ENCODE data around the gene TBX1. TPM values are rescaled to one million over a fixed set of nuclear protein-coding genes. Genes with fewer than 3 reads are reported as not detected.

TBX1 gene
- total RNA-seq, 1 donor from 2014 or later = not detected

- no peak overlapping the region for H3K27ac Mint-ChIP-seq
- ATAC-seq (ENCODE audit: low read depth) (no peak), DNase-seq (no peak)
- no peaks in the 10 kb centered on the region for H3K9me3 Mint-ChIP-seq
- peaks cover 20% of the 10 kb centered on the region for H3K27me3 Mint-ChIP-seq
- intact Hi-C loops (cut with micrococcal nuclease) = no loop called here
- ChIA-PET CTCF (no interaction called here), POLR2A (no interaction called here)
- no peaks in the 10 kb centered on the region for H3K36me3 Mint-ChIP-seq (ENCODE audit: low read depth)
- TF ChIP-seq CTCF (IDR thresholded peaks at IDR 0.05) = no peak
- no peak overlapping the region for H3K4me3 Mint-ChIP-seq
- no peaks in the 10 kb centered on the region for H3K4me1 Mint-ChIP-seq
Observed at GRCh38 chr22:19749876-19750275, 10.7 kb upstream of the TBX1 start.

- DNase-seq (no peak), ATAC-seq (ENCODE audit: low read depth) (no peak)
- Mint-ChIP-seq H3K4me1 (peaks cover 3% of the 10 kb centered on the region), H3K4me3 (no peak overlapping the region), H3K27ac (no peak overlapping the region), H3K36me3 (ENCODE audit: low read depth) (no peaks in the 10 kb centered on the region), H3K27me3 (peaks cover 24% of the 10 kb centered on the region), H3K9me3 (no peaks in the 10 kb centered on the region)
- ChIA-PET POLR2A (no interaction called here), CTCF (no interaction called here)
- intact Hi-C loops (cut with micrococcal nuclease) = no loop called here
- TF ChIP-seq CTCF (IDR thresholded peaks at IDR 0.05) = no peak
Observed at GRCh38 chr22:19750507-19751490, 9.8 kb upstream of the TBX1 start.

GRCh38 chr22:19751497-19752245, 8.9 kb upstream of the TBX1 start:
- DNase-seq = no peak
- TF ChIP-seq CTCF (IDR thresholded peaks at IDR 0.05) = no peak
- intact Hi-C loops (cut with micrococcal nuclease) = no loop called here
- no peak for ATAC-seq (ENCODE audit: low read depth)
- ChIA-PET CTCF (no interaction called here), POLR2A (no interaction called here)
- Mint-ChIP-seq H3K36me3 (ENCODE audit: low read depth) (no peaks in the 10 kb centered on the region), H3K27me3 (peaks cover 30% of the 10 kb centered on the region), H3K4me1 (peaks cover 11% of the 10 kb centered on the region), H3K4me3 (no peak overlapping the region), H3K9me3 (no peaks in the 10 kb centered on the region), H3K27ac (no peak overlapping the region)

GRCh38 chr22:19753090-19753842, 7.3 kb upstream of the TBX1 start:
- no peak overlapping the region for H3K27ac Mint-ChIP-seq
- ATAC-seq (ENCODE audit: low read depth) = no peak
- intact Hi-C loops (cut with micrococcal nuclease) = no loop called here
- no peak for DNase-seq
- ChIA-PET POLR2A (no interaction called here), CTCF (interaction anchor here (1.5 kb wide), 1 partner anchor 196 kb away, joined by 4 read pairs; no protein-coding TSS in a partner anchor)
- peaks cover 38% of the 10 kb centered on the region for H3K27me3 Mint-ChIP-seq
- H3K9me3 Mint-ChIP-seq = no peaks in the 10 kb centered on the region
- H3K36me3 Mint-ChIP-seq (ENCODE audit: low read depth) = no peaks in the 10 kb centered on the region
- TF ChIP-seq CTCF (IDR thresholded peaks at IDR 0.05) = no peak
- H3K4me3 Mint-ChIP-seq = no peak overlapping the region
- peaks cover 19% of the 10 kb centered on the region for H3K4me1 Mint-ChIP-seq
